HG03139 (cell line): ENCODE measurements around the gene PALLD.
"Not testable (repeated sequence)": the region's sequence is repeated elsewhere in the genome, so short reads cannot be mapped to it uniquely, and the experiment has no call there.

Experiments
- ATAC-seq: cut with Tn5 transposase; IDR thresholded peaks from one replicate; pipeline ENCODE4 v1.9.1; 2021; ENCODE audit not compliant: unreplicated experiment

The PALLD gene

GRCh38 chr4:168777277-168777965 is 280.6 kb downstream of the PALLD start:
- no peak for ATAC-seq

GRCh38 chr4:168781341-168781740 is 284.5 kb downstream of the PALLD start:
- no peak for ATAC-seq

- no peak for ATAC-seq
Observed at GRCh38 chr4:168781926-168782325, 285.1 kb downstream of the PALLD start.

- no peak for ATAC-seq
Observed at GRCh38 chr4:168782439-168782838, 285.6 kb downstream of the PALLD start.

GRCh38 chr4:168784786-168785461 is 288.1 kb downstream of the PALLD start:
- no peak for ATAC-seq

GRCh38 chr4:168787334-168787733 is 290.5 kb downstream of the PALLD start:
- no peak for ATAC-seq

- ATAC-seq, result no peak
Observed at GRCh38 chr4:168787801-168788595, 291.1 kb downstream of the PALLD start.

GRCh38 chr4:168790898-168791297 is 294.0 kb downstream of the PALLD start:
- no peak for ATAC-seq

GRCh38 chr4:168791376-168791775 is 294.5 kb downstream of the PALLD start:
- no peak for ATAC-seq

GRCh38 chr4:168793542-168793941 is 296.7 kb downstream of the PALLD start:
- no peak for ATAC-seq

GRCh38 chr4:168794092-168794707 is 297.3 kb downstream of the PALLD start:
- ATAC-seq, result no peak

GRCh38 chr4:168794881-168795280 is 298.0 kb downstream of the PALLD start:
- ATAC-seq, result no peak

- no peak for ATAC-seq
Observed at GRCh38 chr4:168795346-168795745, 298.5 kb downstream of the PALLD start.

GRCh38 chr4:168796362-168797106 is 299.7 kb downstream of the PALLD start:
- ATAC-seq, result no peak

- ATAC-seq, result no peak
Observed at GRCh38 chr4:168797194-168797593, 300.3 kb downstream of the PALLD start.

GRCh38 chr4:168797738-168798375 is 301.0 kb downstream of the PALLD start:
- no peak for ATAC-seq

- no peak for ATAC-seq
Observed at GRCh38 chr4:168800926-168801325, 304.1 kb downstream of the PALLD start.

- ATAC-seq, result no peak
Observed at GRCh38 chr4:168802222-168802621, 305.4 kb downstream of the PALLD start.

GRCh38 chr4:168803052-168803451 is 306.2 kb downstream of the PALLD start:
- not testable (repeated sequence) for ATAC-seq

- no peak for ATAC-seq
Observed at GRCh38 chr4:168803732-168804131, 306.9 kb downstream of the PALLD start.
